Choroid plexus epithelial cell (primary cell): ENCODE results near the gene OR11G2.
"Not testable (repeated sequence)": the region's sequence is repeated elsewhere in the genome, so short reads cannot be mapped to it uniquely, and the experiment has no call there.

ENCODE experiments used
- DNase-seq: peaks from one replicate; pipeline ENCODE4 v3.0.0-alpha.2; 2010; ENCODE audit warnings: low read depth
- H3K4me3 ChIP-seq: 2 replicates; pipeline ENCODE4 v1.5.1; 2011; ENCODE audit warnings: low read depth, mild to moderate bottlenecking, control low read depth, low read length, moderate library complexity
- TF ChIP-seq, protein P1 (sequence below): conservative IDR thresholded peaks from 2 replicates; pipeline ENCODE4 v1.5.1; 2011; ENCODE audit warnings: low read depth, mild to moderate bottlenecking, control low read depth, inconsistent platforms, low read length, moderate library complexity

OR11G2 gene

GRCh38 chr14:20223410-20223809 is 32.7 kb downstream of the OR11G2 start, which contains the start of gene OR11H6:
Gene OR11H6, plus strand, starts transcription at chr14:20223710. Its CDS starts 0 bp downstream, at chr14:20223710.
- H3K4me3 ChIP-seq, result no peak within 1 kb of the TSS
- no peak for DNase-seq

DNA sequence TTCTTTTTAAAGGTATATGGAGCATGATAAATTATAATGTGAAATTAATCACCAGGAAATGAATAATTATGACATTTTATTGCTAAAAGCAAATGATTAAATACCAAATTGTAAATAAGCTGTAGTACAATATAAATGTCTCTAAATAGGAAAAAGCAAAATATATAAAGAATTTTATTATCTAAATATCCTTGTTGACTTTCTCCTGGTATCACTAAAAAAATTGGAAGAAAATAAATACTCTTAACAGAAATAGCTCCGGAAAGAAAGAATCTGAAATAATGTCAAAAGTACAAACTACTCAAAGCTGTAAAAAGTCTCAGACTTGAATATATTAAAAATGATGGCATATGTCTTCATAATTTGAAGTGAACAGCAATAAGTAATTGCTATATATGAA is 38.0 kb downstream of the OR11G2 start, which contains the start of gene OR11H7:
OR11H7 (plus strand) TSS at position 301 of the 400 bp plus-strand sequence.
- H3K4me3 ChIP-seq, result no peak within 1 kb of the TSS
- no peak for DNase-seq
- TF ChIP-seq, protein P1, sequence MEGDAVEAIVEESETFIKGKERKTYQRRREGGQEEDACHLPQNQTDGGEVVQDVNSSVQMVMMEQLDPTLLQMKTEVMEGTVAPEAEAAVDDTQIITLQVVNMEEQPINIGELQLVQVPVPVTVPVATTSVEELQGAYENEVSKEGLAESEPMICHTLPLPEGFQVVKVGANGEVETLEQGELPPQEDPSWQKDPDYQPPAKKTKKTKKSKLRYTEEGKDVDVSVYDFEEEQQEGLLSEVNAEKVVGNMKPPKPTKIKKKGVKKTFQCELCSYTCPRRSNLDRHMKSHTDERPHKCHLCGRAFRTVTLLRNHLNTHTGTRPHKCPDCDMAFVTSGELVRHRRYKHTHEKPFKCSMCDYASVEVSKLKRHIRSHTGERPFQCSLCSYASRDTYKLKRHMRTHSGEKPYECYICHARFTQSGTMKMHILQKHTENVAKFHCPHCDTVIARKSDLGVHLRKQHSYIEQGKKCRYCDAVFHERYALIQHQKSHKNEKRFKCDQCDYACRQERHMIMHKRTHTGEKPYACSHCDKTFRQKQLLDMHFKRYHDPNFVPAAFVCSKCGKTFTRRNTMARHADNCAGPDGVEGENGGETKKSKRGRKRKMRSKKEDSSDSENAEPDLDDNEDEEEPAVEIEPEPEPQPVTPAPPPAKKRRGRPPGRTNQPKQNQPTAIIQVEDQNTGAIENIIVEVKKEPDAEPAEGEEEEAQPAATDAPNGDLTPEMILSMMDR, result no peak

More at GRCh38 chr14:20223410-20223809, 32.7 kb downstream of the OR11G2 start, which contains the start of gene OR11H6:
- TF ChIP-seq, protein P1, result no peak

- DNase-seq, H3K4me3 ChIP-seq: not testable (repeated sequence)
Measured at GRCh38 chr14:20235415-20235814, 44.7 kb downstream of the OR11G2 start.

DNA sequence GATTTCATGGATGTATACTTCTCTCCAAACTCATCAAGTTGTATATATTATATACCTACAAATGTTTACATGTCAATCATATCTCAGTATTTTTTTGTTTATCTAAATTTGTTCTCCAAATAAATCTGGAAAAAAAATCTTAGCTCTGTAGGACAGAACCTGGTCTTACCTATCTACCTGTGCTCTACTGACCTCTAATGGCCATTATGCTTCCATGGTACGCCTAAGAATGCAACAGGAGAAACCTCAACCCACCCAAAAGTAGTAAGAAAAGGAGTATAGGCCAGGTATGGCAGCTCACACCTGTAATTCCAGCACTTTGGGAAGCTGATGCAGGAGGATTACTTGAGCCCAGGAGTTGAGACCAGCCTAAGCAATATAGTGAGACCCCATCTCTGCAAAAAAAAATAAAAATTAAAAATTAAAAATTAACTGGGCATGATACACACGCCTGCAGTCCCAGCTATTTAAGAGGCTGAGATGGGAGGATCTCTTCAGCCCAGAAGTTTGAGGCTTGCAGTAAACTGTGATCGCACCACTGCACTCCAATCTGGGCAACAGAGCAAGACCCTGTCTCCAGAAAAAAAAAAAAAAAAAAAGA is 57.0 kb downstream of the OR11G2 start:
- no peak overlapping the region for H3K4me3 ChIP-seq
- DNase-seq, result no peak
- TF ChIP-seq, protein P1, result no peak
